ENCODE measurements around the gene OSBPL5.

The OSBPL5 gene

DNA sequence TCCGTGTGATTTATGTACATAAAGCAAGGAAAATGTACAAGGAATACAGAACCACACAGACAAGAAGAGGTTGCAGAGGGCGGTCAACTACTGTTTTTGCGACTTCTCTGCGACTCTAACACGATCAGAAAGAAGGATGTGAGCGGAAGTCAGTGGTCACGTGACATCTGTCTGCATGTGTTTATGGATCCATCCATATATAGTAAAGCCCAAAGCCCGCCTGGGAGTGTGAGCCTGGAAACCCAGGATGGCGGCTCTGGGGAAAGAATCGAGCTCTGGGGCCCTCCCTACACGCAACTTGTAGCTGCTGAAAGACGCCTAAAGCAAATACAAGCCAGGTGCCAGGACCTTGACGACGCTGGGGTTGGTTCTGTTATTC is 8.8 kb downstream of the OSBPL5 start:
- H3K18ac ChIP-seq (ENCODE audit: low read depth in 1 of 2, low read length in 2 of 2) = no peak overlapping the region
- H3K27ac ChIP-seq (ENCODE audit: low read length, poor library complexity, severe bottlenecking) = no peak overlapping the region
- H3K36me3 ChIP-seq (ENCODE audit: control insufficient read depth in 1 of 2, insufficient read depth in 2 of 2, low read depth in 1 of 2, low read length in 2 of 2) = peaks cover 5 to 22% of the 10 kb centered on the region in 2 experiments
- H2BK15ac ChIP-seq (ENCODE audit: low read depth, poor library complexity, severe bottlenecking) = no peak overlapping the region
- no peak overlapping the region for H4K8ac ChIP-seq (ENCODE audit: low read length)
- 87% methylated on average over 14 of the region's 14 CpGs for WGBS
- no peak for DNase-seq
- no peaks in the 10 kb centered on the region for H3K27me3 ChIP-seq (ENCODE audit: control insufficient read depth in 1 of 2, insufficient read depth in 1 of 2, low read length in 2 of 2)
- no peak overlapping the region for H3K23ac ChIP-seq (ENCODE audit: low read length in 2 of 2)
- H3K4me3 ChIP-seq (ENCODE audit: insufficient read depth in 1 of 2, low read depth in 1 of 2, low read length in 2 of 2) = peak overlapping the region in 1 of 2 experiments; percentile 65
- peaks cover 79% of the 10 kb centered on the region for H3K4me1 ChIP-seq (ENCODE audit: control insufficient read depth, insufficient read depth, low read depth, low read length)
- H3K79me1 ChIP-seq (replicated peaks; ENCODE audit: low read length, poor library complexity, severe bottlenecking) = peaks cover 58% of the 10 kb centered on the region
- H2AFZ ChIP-seq (ENCODE audit: low read depth, low read length) = no peak overlapping the region
- H3K9ac ChIP-seq (ENCODE audit: low read length) = peak overlapping the region; percentile 31
- no peak overlapping the region for H2BK12ac ChIP-seq (ENCODE audit: low read length in 2 of 2)
- H2BK5ac ChIP-seq (ENCODE audit: low read depth, low read length, poor library complexity, severe bottlenecking) = no peak overlapping the region
- H3K14ac ChIP-seq (ENCODE audit: low read length in 2 of 2) = no peak overlapping the region
- no peak overlapping the region for H4K91ac ChIP-seq (ENCODE audit: low read length)
- H2BK120ac ChIP-seq (ENCODE audit: low read depth, low read length) = no peak overlapping the region
- no peak overlapping the region for H3K4ac ChIP-seq (ENCODE audit: low read depth in 1 of 2, low read length in 2 of 2)
- no peak overlapping the region for H3K4me2 ChIP-seq (ENCODE audit: low read length, poor library complexity, severe bottlenecking)
- no peaks in the 10 kb centered on the region for H3K9me3 ChIP-seq (ENCODE audit: control insufficient read depth, low read length)
- no peak overlapping the region for H2AK5ac ChIP-seq (ENCODE audit: low read length, severe bottlenecking)

DNA sequence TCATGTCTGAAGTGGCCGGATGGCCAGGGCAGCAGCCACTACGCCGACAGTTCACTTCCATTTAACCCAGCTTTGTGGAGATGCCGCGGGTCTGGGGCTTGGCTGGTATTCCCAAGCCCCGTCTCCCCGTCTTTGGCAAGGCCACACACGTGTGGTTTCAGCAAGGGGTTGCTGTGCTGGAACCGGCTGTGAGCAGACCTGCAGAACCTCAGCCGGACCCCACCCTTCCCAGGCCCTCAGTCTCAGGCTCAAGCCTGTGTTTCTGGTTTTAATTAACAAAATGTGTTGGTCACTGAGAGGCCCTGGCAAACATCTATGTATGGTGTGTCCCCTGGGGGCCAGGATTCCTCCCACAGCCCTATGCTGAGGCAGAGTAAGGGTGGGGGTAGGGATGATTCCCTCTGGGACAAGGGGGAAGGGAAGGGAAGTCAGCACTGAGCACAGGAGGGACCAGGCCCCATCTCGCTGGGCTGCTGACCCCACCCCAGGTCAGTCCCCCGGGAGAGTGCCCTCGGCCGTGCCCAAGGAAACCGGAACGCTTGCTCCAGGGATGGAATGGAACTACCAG is 9.3 kb downstream of the OSBPL5 start:
- Histone ChIP-seq H3K4me2 (ENCODE audit: low read length, poor library complexity, severe bottlenecking) (no peak overlapping the region), H2BK15ac (ENCODE audit: low read depth, poor library complexity, severe bottlenecking) (no peak overlapping the region), H3K4ac (ENCODE audit: low read depth in 1 of 2, low read length in 2 of 2) (no peak overlapping the region), H3K4me1 (ENCODE audit: control insufficient read depth, insufficient read depth, low read depth, low read length) (peaks cover 81% of the 10 kb centered on the region), H3K36me3 (ENCODE audit: control insufficient read depth in 1 of 2, insufficient read depth in 2 of 2, low read depth in 1 of 2, low read length in 2 of 2) (peaks cover 5 to 25% of the 10 kb centered on the region in 2 experiments), H4K91ac (ENCODE audit: low read length) (no peak overlapping the region), H2AK5ac (ENCODE audit: low read length, severe bottlenecking) (peak overlapping the region; percentile 47), H2BK5ac (ENCODE audit: low read depth, low read length, poor library complexity, severe bottlenecking) (no peak overlapping the region), H3K4me3 (ENCODE audit: insufficient read depth in 1 of 2, low read depth in 1 of 2, low read length in 2 of 2) (peak overlapping the region in 1 of 2 experiments; percentile 65), H3K79me1 (replicated peaks; ENCODE audit: low read length, poor library complexity, severe bottlenecking) (peaks cover 62% of the 10 kb centered on the region), H2AFZ (ENCODE audit: low read depth, low read length) (no peak overlapping the region), H3K27me3 (ENCODE audit: control insufficient read depth in 1 of 2, insufficient read depth in 1 of 2, low read length in 2 of 2) (no peaks in the 10 kb centered on the region), H2BK120ac (ENCODE audit: low read depth, low read length) (no peak overlapping the region), H3K18ac (ENCODE audit: low read depth in 1 of 2, low read length in 2 of 2) (peak overlapping the region in 1 of 2 experiments; percentile 23), H3K9me3 (ENCODE audit: control insufficient read depth, low read length) (no peaks in the 10 kb centered on the region), H3K23ac (ENCODE audit: low read length in 2 of 2) (no peak overlapping the region), H3K14ac (ENCODE audit: low read length in 2 of 2) (peak overlapping the region in 1 of 2 experiments; percentile 50), H4K8ac (ENCODE audit: low read length) (peak overlapping the region; percentile 49), H3K27ac (ENCODE audit: low read length, poor library complexity, severe bottlenecking) (no peak overlapping the region), H3K9ac (ENCODE audit: low read length) (peak overlapping the region; percentile 31), H2BK12ac (ENCODE audit: low read length in 2 of 2) (peak overlapping the region in 1 of 2 experiments; percentile 37)
- 87% methylated on average over 16 of the region's 16 CpGs for WGBS
- DNase-seq = no peak

DNA sequence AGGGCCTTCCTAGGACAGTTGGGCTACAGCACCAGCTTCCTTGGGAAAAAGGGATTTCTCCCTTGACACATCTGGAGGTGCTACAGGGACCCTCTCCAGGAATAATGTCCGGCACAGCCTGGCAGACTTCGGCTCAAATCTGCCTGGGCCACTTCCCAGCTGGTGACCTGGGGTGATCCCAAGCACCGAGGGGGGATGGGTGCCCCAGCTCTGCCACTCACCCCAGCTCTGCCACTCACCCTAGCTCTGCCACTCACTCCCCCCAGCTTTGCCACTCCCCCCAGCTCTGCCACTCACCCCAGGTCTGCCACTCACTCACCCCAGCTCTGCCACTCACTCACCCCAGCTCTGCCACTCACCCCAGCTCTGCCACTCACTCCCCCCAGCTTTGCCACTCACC is 9.9 kb downstream of the OSBPL5 start:
- peaks cover 79% of the 10 kb centered on the region for H3K4me1 ChIP-seq (ENCODE audit: control insufficient read depth, insufficient read depth, low read depth, low read length)
- H2BK12ac ChIP-seq (ENCODE audit: low read length in 2 of 2) = no peak overlapping the region
- H3K9ac ChIP-seq (ENCODE audit: low read length) = peak overlapping the region; percentile 31
- H3K36me3 ChIP-seq (ENCODE audit: control insufficient read depth in 1 of 2, insufficient read depth in 2 of 2, low read depth in 1 of 2, low read length in 2 of 2) = peaks cover 5 to 27% of the 10 kb centered on the region in 2 experiments
- no peak overlapping the region for H2AFZ ChIP-seq (ENCODE audit: low read depth, low read length)
- DNase-seq = no peak
- no peak overlapping the region for H3K14ac ChIP-seq (ENCODE audit: low read length in 2 of 2)
- no peak overlapping the region for H3K27ac ChIP-seq (ENCODE audit: low read length, poor library complexity, severe bottlenecking)
- no peaks in the 10 kb centered on the region for H3K9me3 ChIP-seq (ENCODE audit: control insufficient read depth, low read length)
- H3K79me1 ChIP-seq (replicated peaks; ENCODE audit: low read length, poor library complexity, severe bottlenecking) = peaks cover 67% of the 10 kb centered on the region
- H3K4ac ChIP-seq (ENCODE audit: low read depth in 1 of 2, low read length in 2 of 2) = peak overlapping the region in 1 of 2 experiments; percentile 25
- WGBS = 98% methylated on average over 3 of the region's 3 CpGs
- H4K91ac ChIP-seq (ENCODE audit: low read length) = no peak overlapping the region
- no peaks in the 10 kb centered on the region for H3K27me3 ChIP-seq (ENCODE audit: control insufficient read depth in 1 of 2, insufficient read depth in 1 of 2, low read length in 2 of 2)
- no peak overlapping the region for H2BK120ac ChIP-seq (ENCODE audit: low read depth, low read length)
- no peak overlapping the region for H3K4me2 ChIP-seq (ENCODE audit: low read length, poor library complexity, severe bottlenecking)
- H4K8ac ChIP-seq (ENCODE audit: low read length) = peak overlapping the region; percentile 49
- H2BK15ac ChIP-seq (ENCODE audit: low read depth, poor library complexity, severe bottlenecking) = no peak overlapping the region
- H3K4me3 ChIP-seq (ENCODE audit: insufficient read depth in 1 of 2, low read depth in 1 of 2, low read length in 2 of 2) = peak overlapping the region in 1 of 2 experiments; percentile 65
- H3K23ac ChIP-seq (ENCODE audit: low read length in 2 of 2) = no peak overlapping the region
- H2AK5ac ChIP-seq (ENCODE audit: low read length, severe bottlenecking) = peak overlapping the region; percentile 40
- H3K18ac ChIP-seq (ENCODE audit: low read depth in 1 of 2, low read length in 2 of 2) = no peak overlapping the region
- H2BK5ac ChIP-seq (ENCODE audit: low read depth, low read length, poor library complexity, severe bottlenecking) = no peak overlapping the region

DNA sequence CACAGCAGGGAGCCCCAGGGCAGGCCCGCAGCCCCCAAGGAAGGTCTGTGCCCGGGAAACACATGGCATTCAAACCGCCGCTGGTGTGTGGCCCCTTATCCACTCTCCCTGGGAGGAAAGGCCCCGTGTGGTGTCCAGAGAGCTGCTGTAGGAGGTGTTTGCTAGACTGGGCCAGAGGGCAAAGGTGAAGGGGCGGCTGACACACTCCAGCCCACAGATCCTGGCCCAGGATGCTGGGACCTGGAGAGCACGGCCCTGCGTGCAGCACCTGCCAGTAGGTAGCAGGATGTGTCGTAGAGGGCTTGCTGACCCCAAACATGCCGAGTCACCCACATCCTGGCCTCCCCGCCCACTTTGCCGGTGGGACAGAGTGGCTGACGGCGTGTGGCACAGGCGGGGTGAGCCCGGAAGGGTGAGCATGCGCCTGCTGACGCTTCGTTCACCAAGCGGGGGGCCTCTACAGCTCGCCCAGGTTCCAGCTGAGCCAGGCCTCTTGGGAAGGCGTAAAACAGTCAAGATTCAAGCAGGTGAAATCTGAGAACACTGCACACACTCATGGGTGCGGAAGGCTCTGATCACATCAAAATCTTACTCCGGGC is 11.0 kb downstream of the OSBPL5 start:
- Histone ChIP-seq H3K4me3 (ENCODE audit: insufficient read depth in 1 of 2, low read depth in 1 of 2, low read length in 2 of 2) (peak overlapping the region in 1 of 2 experiments; percentile 1), H2BK12ac (ENCODE audit: low read length in 2 of 2) (peak overlapping the region; percentile 73 to 79), H2BK15ac (ENCODE audit: low read depth, poor library complexity, severe bottlenecking) (no peak overlapping the region), H3K27ac (ENCODE audit: low read length, poor library complexity, severe bottlenecking) (peak overlapping the region; percentile 56), H3K9me3 (ENCODE audit: control insufficient read depth, low read length) (no peaks in the 10 kb centered on the region), H2BK120ac (ENCODE audit: low read depth, low read length) (peak overlapping the region; percentile 39), H3K9ac (ENCODE audit: low read length) (peak overlapping the region; percentile 30), H3K27me3 (ENCODE audit: control insufficient read depth in 1 of 2, insufficient read depth in 1 of 2, low read length in 2 of 2) (no peaks in the 10 kb centered on the region), H2BK5ac (ENCODE audit: low read depth, low read length, poor library complexity, severe bottlenecking) (peak overlapping the region; percentile 20), H3K14ac (ENCODE audit: low read length in 2 of 2) (peak overlapping the region in 1 of 2 experiments; percentile 85), H3K4ac (ENCODE audit: low read depth in 1 of 2, low read length in 2 of 2) (peak overlapping the region; percentile 19 to 74), H2AK5ac (ENCODE audit: low read length, severe bottlenecking) (peak overlapping the region; percentile 43), H4K91ac (ENCODE audit: low read length) (peak overlapping the region; percentile 57), H3K23ac (ENCODE audit: low read length in 2 of 2) (peak overlapping the region in 1 of 2 experiments; percentile 34), H3K4me1 (ENCODE audit: control insufficient read depth, insufficient read depth, low read depth, low read length) (peaks cover 72% of the 10 kb centered on the region), H3K18ac (ENCODE audit: low read depth in 1 of 2, low read length in 2 of 2) (peak overlapping the region; percentile 52 to 84), H3K79me1 (replicated peaks; ENCODE audit: low read length, poor library complexity, severe bottlenecking) (peaks cover 62% of the 10 kb centered on the region), H3K4me2 (ENCODE audit: low read length, poor library complexity, severe bottlenecking) (peak overlapping the region; percentile 53), H2AFZ (ENCODE audit: low read depth, low read length) (no peak overlapping the region), H4K8ac (ENCODE audit: low read length) (peak overlapping the region; percentile 83), H3K36me3 (ENCODE audit: control insufficient read depth in 1 of 2, insufficient read depth in 2 of 2, low read depth in 1 of 2, low read length in 2 of 2) (peaks cover 8 to 35% of the 10 kb centered on the region in 2 experiments)
- no peak for DNase-seq
- 83% methylated on average over 24 of the region's 24 CpGs for WGBS

Data from mesenchymal stem cell (in vitro differentiated cells and primary cell).